GM12891 (cell line): ENCODE data around the gene ARPC2.
A peak's percentile ranks its signal among the peaks of the same experiment; 100 is the strongest.

Experiments
- DNase-seq: peaks from one replicate; pipeline ENCODE4 v3.0.0; 2011; ENCODE audit warnings: low spot score; ENCODE audit not compliant: insufficient read length
- FAIRE-seq: peaks from 2 replicates; lab custom pipeline; 2011; peaks lifted over from hg19 to GRCh38; lab: Jason Lieb, UNC
- PAX5 ChIP-seq: IDR thresholded peaks from 2 replicates; pipeline ENCODE4 v1.6.1; 2011; ENCODE audit warnings: low read length, moderate library complexity, mild to moderate bottlenecking; ENCODE audit not compliant: insufficient read depth, severe bottlenecking
- POLR2A ChIP-seq: IDR thresholded peaks from 2 replicates; pipeline ENCODE4 v1.6.1; 2011; ENCODE audit warnings: low read depth, low read length, control low read depth
- POLR2AphosphoS5 ChIP-seq: IDR thresholded peaks from 2 replicates; pipeline ENCODE4 v1.6.1; 2011; ENCODE audit warnings: low read depth, low read length, control low read depth
- POU2F2 ChIP-seq: IDR thresholded peaks from 2 replicates; pipeline ENCODE4 v1.6.1; 2011; ENCODE audit warnings: low read depth, mild to moderate bottlenecking, control low read depth, low read length, moderate library complexity
- SPI1 ChIP-seq: IDR thresholded peaks from 2 replicates; pipeline ENCODE4 v1.6.1; 2011; ENCODE audit warnings: low read depth, low read length, control low read depth
- TAF1 ChIP-seq: IDR thresholded peaks from 2 replicates; pipeline ENCODE4 v1.6.1; 2011; ENCODE audit warnings: low read depth, low read length, control low read depth

ARPC2 gene

GRCh38 chr2:218216336-218216673 is 684 bp upstream of the ARPC2 start:
- FAIRE-seq: no peak
- no peak for TF ChIP-seq POLR2A
- DNase-seq: no peak

GRCh38 chr2:218217360-218218267 is 625 bp downstream of the ARPC2 start:
- peak; percentile 48 for DNase-seq
- peak; percentile 73 for FAIRE-seq
- TF ChIP-seq SPI1 (no peak), POLR2AphosphoS5 (peak; percentile 68; the same call in 1 of the 2 replicates), POLR2A (no peak), PAX5 (no peak), TAF1 (peak; percentile 54; the same call in 1 of the 2 replicates), POU2F2 (no peak)

GRCh38 chr2:218218268-218219185 is 1.5 kb downstream of the ARPC2 start:
- TF ChIP-seq POLR2A (peak; percentile 57), TAF1 (no peak), PAX5 (no peak), SPI1 (no peak), POU2F2 (peak; percentile 95; the same call in 1 of the 2 replicates), POLR2AphosphoS5 (peak; percentile 32; the same call in 1 of the 2 replicates)
- peak; percentile 47 for FAIRE-seq

GRCh38 chr2:218219934-218220333 is 2.9 kb downstream of the ARPC2 start:
- no peak for FAIRE-seq
- DNase-seq: no peak
- TF ChIP-seq POLR2AphosphoS5 (no peak; the same call in 1 of the 2 replicates), POLR2A (no peak)

More at GRCh38 chr2:218218268-218219185, 1.5 kb downstream of the ARPC2 start:
- DNase-seq: no peak

- DNase-seq (no peak), FAIRE-seq (no peak)
- no peak for TF ChIP-seq POLR2A
- no peak for TF ChIP-seq PAX5
- TF ChIP-seq POU2F2: no peak
- no peak for TF ChIP-seq TAF1
- no peak; the same call in 1 of the 2 replicates for TF ChIP-seq POLR2AphosphoS5
- no peak for TF ChIP-seq SPI1
Observed at GRCh38 chr2:218221000-218221399, 4.0 kb downstream of the ARPC2 start.

GRCh38 chr2:218223046-218223445 is 6.1 kb downstream of the ARPC2 start:
- TF ChIP-seq POLR2AphosphoS5: no peak
- TF ChIP-seq TAF1: no peak
- no peak for TF ChIP-seq POU2F2
- TF ChIP-seq POLR2A: no peak
- no peak for TF ChIP-seq SPI1
- TF ChIP-seq PAX5: no peak
- DNase-seq (no peak), FAIRE-seq (no peak)

- no peak for TF ChIP-seq PAX5
- TF ChIP-seq TAF1: no peak
- TF ChIP-seq SPI1: no peak
- TF ChIP-seq POU2F2: no peak
- no peak for TF ChIP-seq POLR2A
- TF ChIP-seq POLR2AphosphoS5: no peak
- DNase-seq (no peak), FAIRE-seq (no peak)
Observed at GRCh38 chr2:218224186-218224585, 7.2 kb downstream of the ARPC2 start.

GRCh38 chr2:218226903-218227302 is 9.9 kb downstream of the ARPC2 start:
- DNase-seq: no peak
- FAIRE-seq: no peak
- TF ChIP-seq POU2F2: no peak
- TF ChIP-seq POLR2A: 0 out of 2 replicates have a peak, but pooled peaks have one; percentile 23
- TF ChIP-seq TAF1: no peak
- TF ChIP-seq SPI1: no peak
- TF ChIP-seq POLR2AphosphoS5: 0 out of 2 replicates have a peak, but pooled peaks have one; percentile 26

GRCh38 chr2:218228366-218229090 is 11.5 kb downstream of the ARPC2 start:
- no peak for TF ChIP-seq POU2F2
- no peak for TF ChIP-seq POLR2A
- TF ChIP-seq POLR2AphosphoS5: 0 out of 2 replicates have a peak, but pooled peaks have one; percentile 18
- no peak for TF ChIP-seq PAX5
- DNase-seq: no peak
- no peak for FAIRE-seq
